Fibroblast of the conjunctiva (primary cell): ENCODE results near the gene JARID2.

Experiments
- DNase-seq: peaks from one replicate; pipeline ENCODE4 v3.0.0-alpha.2; 2010; ENCODE audit warnings: low read depth

The JARID2 gene

GRCh38 chr6:15376900-15377487 is 131.1 kb downstream of the JARID2 start:
- no peak for DNase-seq

GRCh38 chr6:15378272-15378671 is 132.4 kb downstream of the JARID2 start:
- DNase-seq: no peak

GRCh38 chr6:15378866-15379265 is 133.0 kb downstream of the JARID2 start:
- DNase-seq: no peak

GRCh38 chr6:15380351-15380750 is 134.5 kb downstream of the JARID2 start:
- DNase-seq: no peak

- DNase-seq: no peak
Observed at GRCh38 chr6:15382089-15382488, 136.2 kb downstream of the JARID2 start.

GRCh38 chr6:15382712-15383111 is 136.8 kb downstream of the JARID2 start:
- no peak for DNase-seq

- no peak for DNase-seq
Observed at GRCh38 chr6:15384901-15385300, 139.0 kb downstream of the JARID2 start.

GRCh38 chr6:15385521-15385920 is 139.7 kb downstream of the JARID2 start:
- no peak for DNase-seq

GRCh38 chr6:15386110-15386755 is 140.4 kb downstream of the JARID2 start:
- DNase-seq: no peak

GRCh38 chr6:15386756-15387112 is 140.9 kb downstream of the JARID2 start:
- DNase-seq: no peak

GRCh38 chr6:15387118-15387517 is 141.2 kb downstream of the JARID2 start:
- DNase-seq: no peak

GRCh38 chr6:15389084-15389764 is 143.4 kb downstream of the JARID2 start:
- DNase-seq: no peak

- no peak for DNase-seq
Observed at GRCh38 chr6:15389765-15390723, 144.2 kb downstream of the JARID2 start.

GRCh38 chr6:15391500-15391899 is 145.6 kb downstream of the JARID2 start:
- DNase-seq: no peak

GRCh38 chr6:15392182-15392581 is 146.3 kb downstream of the JARID2 start:
- no peak for DNase-seq

- DNase-seq: no peak
Observed at GRCh38 chr6:15393605-15394004, 147.7 kb downstream of the JARID2 start.

GRCh38 chr6:15395087-15395486 is 149.2 kb downstream of the JARID2 start:
- no peak for DNase-seq

- no peak for DNase-seq
Observed at GRCh38 chr6:15396808-15397207, 150.9 kb downstream of the JARID2 start.

- no peak for DNase-seq
Observed at GRCh38 chr6:15398633-15399275, 152.9 kb downstream of the JARID2 start.

- peak; percentile 67 for DNase-seq
Observed at GRCh38 chr6:15399641-15400470, 154.0 kb downstream of the JARID2 start.

- no peak for DNase-seq
Observed at GRCh38 chr6:15400572-15401004, 154.7 kb downstream of the JARID2 start.
